ENCODE data around the gene TRPM5. TPM values are rescaled to one million over a fixed set of nuclear protein-coding genes. Genes with fewer than 3 reads are reported as not detected.

Gene TRPM5
- polyA plus RNA-seq, 1 of the 3 experiments (the other 2 are of a cell fraction), result not detected

- no peaks in the 10 kb centered on the region for H3K9me2 ChIP-seq
- no peak for DNase-seq
- WGBS (ENCODE audit: low lambda C conversion rate), result 41% methylated on average over 12 of the region's 26 CpGs
- POLR2A ChIA-PET, result no interaction called here
- H3K27me3 ChIP-seq (ENCODE audit: insufficient read depth), result no peaks in the 10 kb centered on the region
- H3K27ac ChIP-seq (ENCODE audit: low read depth in 2 of 2, low read length in 1 of 2), result no peak overlapping the region
- TF ChIP-seq RXRA (IDR thresholded peaks at IDR 0.05; ENCODE audit: borderline replicate concordance, low read depth) (no peak), POLR2AphosphoS5 (IDR thresholded peaks at IDR 0.05; ENCODE audit: low read depth, low read length) (no peak), FOXM1 (IDR thresholded peaks at IDR 0.05; ENCODE audit: low read depth) (no peak), YY1 (IDR thresholded peaks at IDR 0.05; ENCODE audit: low read depth) (no peak), GATA2 (CRISPR knock-in tag; IDR thresholded peaks at IDR 0.05) (no peak), EZH2phosphoT487 (IDR thresholded peaks at IDR 0.05; ENCODE audit: borderline replicate concordance, low read depth) (no peak)
- TF ChIP-seq, protein P1, sequence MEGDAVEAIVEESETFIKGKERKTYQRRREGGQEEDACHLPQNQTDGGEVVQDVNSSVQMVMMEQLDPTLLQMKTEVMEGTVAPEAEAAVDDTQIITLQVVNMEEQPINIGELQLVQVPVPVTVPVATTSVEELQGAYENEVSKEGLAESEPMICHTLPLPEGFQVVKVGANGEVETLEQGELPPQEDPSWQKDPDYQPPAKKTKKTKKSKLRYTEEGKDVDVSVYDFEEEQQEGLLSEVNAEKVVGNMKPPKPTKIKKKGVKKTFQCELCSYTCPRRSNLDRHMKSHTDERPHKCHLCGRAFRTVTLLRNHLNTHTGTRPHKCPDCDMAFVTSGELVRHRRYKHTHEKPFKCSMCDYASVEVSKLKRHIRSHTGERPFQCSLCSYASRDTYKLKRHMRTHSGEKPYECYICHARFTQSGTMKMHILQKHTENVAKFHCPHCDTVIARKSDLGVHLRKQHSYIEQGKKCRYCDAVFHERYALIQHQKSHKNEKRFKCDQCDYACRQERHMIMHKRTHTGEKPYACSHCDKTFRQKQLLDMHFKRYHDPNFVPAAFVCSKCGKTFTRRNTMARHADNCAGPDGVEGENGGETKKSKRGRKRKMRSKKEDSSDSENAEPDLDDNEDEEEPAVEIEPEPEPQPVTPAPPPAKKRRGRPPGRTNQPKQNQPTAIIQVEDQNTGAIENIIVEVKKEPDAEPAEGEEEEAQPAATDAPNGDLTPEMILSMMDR (IDR thresholded peaks at IDR 0.05), result no peak
- no peak overlapping the region for H3K4me2 ChIP-seq
- H2AFZ ChIP-seq (ENCODE audit: low read depth), result no peak overlapping the region
- H3K4me1 ChIP-seq (ENCODE audit: control insufficient read depth in 1 of 2, insufficient read depth in 2 of 2, low read depth in 1 of 2, low read length in 1 of 2), result peaks cover 0 to 5% of the 10 kb centered on the region in 2 experiments; a peak in 1 of 4 replicates
- no peak overlapping the region for H3K9ac ChIP-seq
- no peaks in the 10 kb centered on the region for H3K9me3 ChIP-seq
- no peaks in the 10 kb centered on the region for H3F3A ChIP-seq (replicated peaks; ENCODE audit: insufficient read depth)
- no peaks in the 10 kb centered on the region for H3K36me3 ChIP-seq (replicated peaks in 1 of 2; ENCODE audit: control insufficient read depth in 1 of 2, insufficient read depth in 2 of 2, low read length in 1 of 2)
- no peaks in the 10 kb centered on the region for H4K20me1 ChIP-seq (ENCODE audit: insufficient read depth)
- no peak overlapping the region for H3K4me3 ChIP-seq (ENCODE audit: low read depth in 2 of 2, low read length in 1 of 2)
- CTCF ChIA-PET, result interaction anchor here (1.0 to 3.7 kb wide), 4 partner anchors 23 to 82 kb away, joined by 3 to 21 read pairs (median 4); no protein-coding TSS in a partner anchor
- H3K79me2 ChIP-seq (ENCODE audit: insufficient read depth), result no peaks in the 10 kb centered on the region
Observed at GRCh38 chr11:2449548-2450320, 5.4 kb upstream of the TRPM5 start.

DNA sequence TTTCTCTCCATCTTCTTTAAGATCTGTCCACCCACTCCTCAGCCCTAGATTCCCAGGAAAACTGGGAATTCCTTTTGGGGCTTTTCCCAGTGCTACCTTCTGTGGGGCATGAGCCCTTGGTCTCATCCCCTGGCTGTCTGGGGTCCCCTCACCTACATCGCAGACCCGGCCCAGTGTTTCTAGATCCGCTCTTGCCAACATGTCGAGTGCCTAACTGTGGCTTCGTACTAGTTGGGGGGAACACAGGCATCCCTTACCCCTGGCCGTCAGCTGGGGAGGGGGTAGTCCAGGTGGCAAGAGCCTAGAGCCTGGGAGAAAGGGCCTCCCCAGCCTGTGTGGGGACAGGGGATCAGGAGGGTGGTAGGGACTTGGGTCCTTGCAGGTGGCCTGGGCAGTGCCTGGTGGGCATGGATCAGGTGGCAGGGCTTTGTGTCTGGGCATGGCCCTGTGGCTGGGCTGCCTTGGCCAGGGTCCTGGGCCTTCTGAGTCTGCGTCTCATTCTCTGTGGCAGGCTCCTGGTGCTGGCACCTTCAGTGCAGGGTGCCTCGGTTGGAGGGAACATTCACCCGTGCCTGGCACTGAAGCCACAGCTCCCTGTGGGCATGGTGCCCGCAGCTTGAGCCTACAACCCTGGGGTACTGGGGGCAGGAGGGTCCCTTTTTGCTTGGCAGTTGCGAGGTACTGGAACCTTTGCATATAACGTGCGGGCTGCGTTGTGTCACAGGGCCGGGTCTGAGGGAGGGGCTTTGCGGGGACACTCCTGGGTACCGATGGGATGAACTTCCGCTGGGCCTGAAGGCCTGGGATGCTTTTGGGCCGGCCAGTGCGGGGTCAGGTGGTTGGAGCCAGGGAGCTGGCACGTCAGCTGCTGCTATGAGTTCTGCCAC is 4.6 kb upstream of the TRPM5 start:
- H3K27ac ChIP-seq (ENCODE audit: low read depth in 2 of 2, low read length in 1 of 2), result no peak overlapping the region
- DNase-seq, result no peak
- no peaks in the 10 kb centered on the region for H3K9me2 ChIP-seq
- no peaks in the 10 kb centered on the region for H3K27me3 ChIP-seq (ENCODE audit: insufficient read depth)
- H4K20me1 ChIP-seq (ENCODE audit: insufficient read depth), result no peaks in the 10 kb centered on the region
- no peaks in the 10 kb centered on the region for H3K36me3 ChIP-seq (replicated peaks in 1 of 2; ENCODE audit: control insufficient read depth in 1 of 2, insufficient read depth in 2 of 2, low read length in 1 of 2)
- no peaks in the 10 kb centered on the region for H3K9me3 ChIP-seq
- no peaks in the 10 kb centered on the region for H3F3A ChIP-seq (replicated peaks; ENCODE audit: insufficient read depth)
- H3K4me3 ChIP-seq (ENCODE audit: low read depth in 2 of 2, low read length in 1 of 2), result no peak overlapping the region
- no peaks in the 10 kb centered on the region for H3K79me2 ChIP-seq (ENCODE audit: insufficient read depth)
- no peak overlapping the region for H3K9ac ChIP-seq
- CTCF ChIA-PET, result interaction anchor here (0.6 to 3.7 kb wide), 4 partner anchors 24 to 426 kb away, joined by 3 to 21 read pairs (median 4); no protein-coding TSS in a partner anchor
- no peak overlapping the region for H2AFZ ChIP-seq (ENCODE audit: low read depth)
- 33% methylated on average over 8 of the region's 21 CpGs for WGBS (ENCODE audit: low lambda C conversion rate)
- POLR2A ChIA-PET, result no interaction called here
- H3K4me1 ChIP-seq (ENCODE audit: control insufficient read depth in 1 of 2, insufficient read depth in 2 of 2, low read depth in 1 of 2, low read length in 1 of 2), result peaks cover 0 to 6% of the 10 kb centered on the region in 2 experiments; a peak in 1 of 4 replicates
- H3K4me2 ChIP-seq, result no peak overlapping the region
- TF ChIP-seq FOSL2 (IDR thresholded peaks at IDR 0.05; ENCODE audit: borderline replicate concordance, low read depth), result no peak
- no peak for TF ChIP-seq TEAD4 (IDR thresholded peaks at IDR 0.05; ENCODE audit: borderline replicate concordance, insufficient read depth)
- TF ChIP-seq SIN3A (IDR thresholded peaks at IDR 0.05; ENCODE audit: borderline replicate concordance, low read depth, low read length), result no peak
- no peak for TF ChIP-seq FOXM1 (IDR thresholded peaks at IDR 0.05; ENCODE audit: low read depth)
- no peak for TF ChIP-seq CHD2 (IDR thresholded peaks at IDR 0.05; ENCODE audit: low read length, partially characterized antibody)
- TF ChIP-seq NFIC (IDR thresholded peaks at IDR 0.05; ENCODE audit: borderline replicate concordance), result no peak
- no peak for TF ChIP-seq ELF1 (IDR thresholded peaks at IDR 0.05)
- no peak for TF ChIP-seq NRF1 (IDR thresholded peaks at IDR 0.05; ENCODE audit: low read depth, low read length)
- TF ChIP-seq MAX (IDR thresholded peaks at IDR 0.05; ENCODE audit: low read depth), result no peak
- TF ChIP-seq, protein P2, sequence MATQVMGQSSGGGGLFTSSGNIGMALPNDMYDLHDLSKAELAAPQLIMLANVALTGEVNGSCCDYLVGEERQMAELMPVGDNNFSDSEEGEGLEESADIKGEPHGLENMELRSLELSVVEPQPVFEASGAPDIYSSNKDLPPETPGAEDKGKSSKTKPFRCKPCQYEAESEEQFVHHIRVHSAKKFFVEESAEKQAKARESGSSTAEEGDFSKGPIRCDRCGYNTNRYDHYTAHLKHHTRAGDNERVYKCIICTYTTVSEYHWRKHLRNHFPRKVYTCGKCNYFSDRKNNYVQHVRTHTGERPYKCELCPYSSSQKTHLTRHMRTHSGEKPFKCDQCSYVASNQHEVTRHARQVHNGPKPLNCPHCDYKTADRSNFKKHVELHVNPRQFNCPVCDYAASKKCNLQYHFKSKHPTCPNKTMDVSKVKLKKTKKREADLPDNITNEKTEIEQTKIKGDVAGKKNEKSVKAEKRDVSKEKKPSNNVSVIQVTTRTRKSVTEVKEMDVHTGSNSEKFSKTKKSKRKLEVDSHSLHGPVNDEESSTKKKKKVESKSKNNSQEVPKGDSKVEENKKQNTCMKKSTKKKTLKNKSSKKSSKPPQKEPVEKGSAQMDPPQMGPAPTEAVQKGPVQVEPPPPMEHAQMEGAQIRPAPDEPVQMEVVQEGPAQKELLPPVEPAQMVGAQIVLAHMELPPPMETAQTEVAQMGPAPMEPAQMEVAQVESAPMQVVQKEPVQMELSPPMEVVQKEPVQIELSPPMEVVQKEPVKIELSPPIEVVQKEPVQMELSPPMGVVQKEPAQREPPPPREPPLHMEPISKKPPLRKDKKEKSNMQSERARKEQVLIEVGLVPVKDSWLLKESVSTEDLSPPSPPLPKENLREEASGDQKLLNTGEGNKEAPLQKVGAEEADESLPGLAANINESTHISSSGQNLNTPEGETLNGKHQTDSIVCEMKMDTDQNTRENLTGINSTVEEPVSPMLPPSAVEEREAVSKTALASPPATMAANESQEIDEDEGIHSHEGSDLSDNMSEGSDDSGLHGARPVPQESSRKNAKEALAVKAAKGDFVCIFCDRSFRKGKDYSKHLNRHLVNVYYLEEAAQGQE (IDR thresholded peaks at IDR 0.05; ENCODE audit: low read depth, low read length), result no peak
- TF ChIP-seq, protein P1 (IDR thresholded peaks at IDR 0.05), result no peak
- TF ChIP-seq RXRA (IDR thresholded peaks at IDR 0.05; ENCODE audit: borderline replicate concordance, low read depth), result no peak

Data from SK-N-SH (cell line).